Measurements from ENCODE around the gene BMP7. TPM values are rescaled to one million over a fixed set of nuclear protein-coding genes. Genes with fewer than 3 reads are reported as not detected.

The BMP7 gene
- total and polyA plus RNA-seq, 7 donors: under 0.01 to 5.4 (median 2.5) TPM

GRCh38 chr20:57238089-57238488, 28.4 kb downstream of the BMP7 start:
- Histone ChIP-seq H3K27me3 (peaks cover 0 to 21% (median 0%) of the 10 kb centered on the region in 3 donors), H3K9me3 (no peaks in the 10 kb centered on the region), H3K27ac (no peak overlapping the region), H3K4me1 (peaks cover 0 to 9% (median 8%) of the 10 kb centered on the region in 4 donors), H3K36me3 (no peaks in the 10 kb centered on the region), H3K4me3 (no peak overlapping the region)
- 94% methylated on average over 4 of the region's 4 CpGs for WGBS, 2 donors
- no peak for DNase-seq
- TF ChIP-seq CTCF (IDR thresholded peaks at IDR 0.05) (peak in 1 of 4 experiments; percentile 8), POLR2A (IDR thresholded peaks at IDR 0.05) (no peak)
- intact Hi-C loops (cut with DNase I): no loop called here

- H3K27ac ChIP-seq: no peak overlapping the region
- intact Hi-C loops (cut with DNase I): no loop called here
- H3K36me3 ChIP-seq: no peaks in the 10 kb centered on the region
- H3K4me3 ChIP-seq: no peak overlapping the region
- no peak for DNase-seq
- WGBS, 2 donors: 64 to 87% methylated on average over 3 of the region's 3 CpGs
- H3K9me3 ChIP-seq: no peaks in the 10 kb centered on the region
- peaks cover 0 to 21% (median 0%) of the 10 kb centered on the region in 3 donors for H3K27me3 ChIP-seq
- H3K4me1 ChIP-seq: peaks cover 0 to 9% (median 8%) of the 10 kb centered on the region in 4 donors
- TF ChIP-seq EP300 (IDR thresholded peaks at IDR 0.05) (no peak), CTCF (IDR thresholded peaks at IDR 0.05) (no peak), POLR2AphosphoS5 (IDR thresholded peaks at IDR 0.05) (no peak), POLR2A (IDR thresholded peaks at IDR 0.05) (no peak)
These were observed 28.9 kb downstream of the BMP7 start for GRCh38 chr20:57237585-57237953.

GRCh38 chr20:57236813-57237584, 29.4 kb downstream of the BMP7 start:
- DNase-seq: no peak
- Histone ChIP-seq H3K27me3 (peaks cover 0 to 21% (median 0%) of the 10 kb centered on the region in 3 donors), H3K9me3 (no peaks in the 10 kb centered on the region), H3K27ac (no peak overlapping the region), H3K4me3 (no peak overlapping the region), H3K36me3 (no peaks in the 10 kb centered on the region), H3K4me1 (peaks cover 0 to 9% (median 8%) of the 10 kb centered on the region in 4 donors)
- 61 to 68% methylated on average over 15 of the region's 15 CpGs for WGBS, 2 donors
- TF ChIP-seq CTCF (IDR thresholded peaks at IDR 0.05) (no peak), POLR2A (IDR thresholded peaks at IDR 0.05) (no peak), EP300 (IDR thresholded peaks at IDR 0.05) (no peak), POLR2AphosphoS5 (IDR thresholded peaks at IDR 0.05) (no peak)
- intact Hi-C loops (cut with DNase I): no loop called here

GRCh38 chr20:57234556-57235251, 31.7 kb downstream of the BMP7 start:
- TF ChIP-seq POLR2A (IDR thresholded peaks at IDR 0.05) (no peak), CTCF (IDR thresholded peaks at IDR 0.05) (no peak), EP300 (IDR thresholded peaks at IDR 0.05) (no peak), POLR2AphosphoS5 (IDR thresholded peaks at IDR 0.05) (no peak)
- intact Hi-C loops (cut with DNase I): no loop called here
- Histone ChIP-seq H3K9me3 (no peaks in the 10 kb centered on the region), H3K27me3 (peaks cover 0 to 21% (median 0%) of the 10 kb centered on the region in 3 donors), H3K4me3 (no peak overlapping the region), H3K27ac (no peak overlapping the region), H3K36me3 (no peaks in the 10 kb centered on the region), H3K4me1 (no peaks in the 10 kb centered on the region)
- no peak for DNase-seq
- WGBS, 2 donors: 63 to 69% methylated on average over 11 of the region's 11 CpGs

Measured in sigmoid colon (tissue), 7 donors.